ENCODE measurements around the gene ATIC.
"Not testable (repeated sequence)": the region's sequence is repeated elsewhere in the genome, so short reads cannot be mapped to it uniquely, and the experiment has no call there.

DNA sequence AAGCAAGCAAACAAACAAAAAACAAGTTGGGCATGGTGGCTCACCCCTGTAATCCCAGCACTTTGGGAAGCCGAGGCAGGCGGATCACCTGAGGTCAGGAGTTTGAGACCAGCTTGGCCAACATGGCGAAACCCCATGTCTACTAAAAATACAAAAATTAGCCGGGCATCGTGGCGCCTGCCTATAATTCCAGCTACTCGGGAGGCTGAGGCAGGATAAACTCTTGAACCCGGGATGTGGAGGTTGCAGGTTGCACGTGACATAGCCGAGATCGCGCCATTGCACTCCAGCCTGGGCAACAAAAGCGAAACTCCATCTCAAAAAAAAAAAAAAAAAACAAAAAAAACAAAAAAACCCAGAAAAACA lies 617 bp upstream of the ATIC start:
- TF ChIP-seq, protein P1, sequence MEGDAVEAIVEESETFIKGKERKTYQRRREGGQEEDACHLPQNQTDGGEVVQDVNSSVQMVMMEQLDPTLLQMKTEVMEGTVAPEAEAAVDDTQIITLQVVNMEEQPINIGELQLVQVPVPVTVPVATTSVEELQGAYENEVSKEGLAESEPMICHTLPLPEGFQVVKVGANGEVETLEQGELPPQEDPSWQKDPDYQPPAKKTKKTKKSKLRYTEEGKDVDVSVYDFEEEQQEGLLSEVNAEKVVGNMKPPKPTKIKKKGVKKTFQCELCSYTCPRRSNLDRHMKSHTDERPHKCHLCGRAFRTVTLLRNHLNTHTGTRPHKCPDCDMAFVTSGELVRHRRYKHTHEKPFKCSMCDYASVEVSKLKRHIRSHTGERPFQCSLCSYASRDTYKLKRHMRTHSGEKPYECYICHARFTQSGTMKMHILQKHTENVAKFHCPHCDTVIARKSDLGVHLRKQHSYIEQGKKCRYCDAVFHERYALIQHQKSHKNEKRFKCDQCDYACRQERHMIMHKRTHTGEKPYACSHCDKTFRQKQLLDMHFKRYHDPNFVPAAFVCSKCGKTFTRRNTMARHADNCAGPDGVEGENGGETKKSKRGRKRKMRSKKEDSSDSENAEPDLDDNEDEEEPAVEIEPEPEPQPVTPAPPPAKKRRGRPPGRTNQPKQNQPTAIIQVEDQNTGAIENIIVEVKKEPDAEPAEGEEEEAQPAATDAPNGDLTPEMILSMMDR (conservative IDR thresholded peaks at IDR 0.05 in 1 of 2, IDR thresholded peaks at IDR 0.05 in 1 of 2; ENCODE audit: low read depth in 1 of 2, low read length in 2 of 2), result not testable (repeated sequence)
- not testable (repeated sequence) for TF ChIP-seq EZH2 (IDR thresholded peaks at IDR 0.05; ENCODE audit: low read length, missing control alignments)
